HG02852 (cell line): Measurements from ENCODE around the gene MRGPRG.
"Not testable (repeated sequence)": the region's sequence is repeated elsewhere in the genome, so short reads cannot be mapped to it uniquely, and the experiment has no call there.

Experiments
- ATAC-seq: cut with Tn5 transposase; IDR thresholded peaks from one replicate; pipeline ENCODE4 v1.9.1; 2021; ENCODE audit warnings: mild to moderate bottlenecking, moderate library complexity; ENCODE audit not compliant: unreplicated experiment

Gene MRGPRG, protein sequence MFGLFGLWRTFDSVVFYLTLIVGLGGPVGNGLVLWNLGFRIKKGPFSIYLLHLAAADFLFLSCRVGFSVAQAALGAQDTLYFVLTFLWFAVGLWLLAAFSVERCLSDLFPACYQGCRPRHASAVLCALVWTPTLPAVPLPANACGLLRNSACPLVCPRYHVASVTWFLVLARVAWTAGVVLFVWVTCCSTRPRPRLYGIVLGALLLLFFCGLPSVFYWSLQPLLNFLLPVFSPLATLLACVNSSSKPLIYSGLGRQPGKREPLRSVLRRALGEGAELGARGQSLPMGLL

GRCh38 chr11:3218483-3219280, at the start of gene MRGPRG:
MRGPRG (minus strand) TSS chr11:3218813; CDS start chr11:3218813, 0 bp downstream.
- ATAC-seq, result no peak

GRCh38 chr11:3262548-3262947, 43.9 kb upstream of the MRGPRG start:
- ATAC-seq, result not testable (repeated sequence)

- not testable (repeated sequence) for ATAC-seq
Observed at GRCh38 chr11:3261831-3262230, 43.2 kb upstream of the MRGPRG start.

- ATAC-seq, result not testable (repeated sequence)
Observed at GRCh38 chr11:3257509-3257908, 38.9 kb upstream of the MRGPRG start.

DNA sequence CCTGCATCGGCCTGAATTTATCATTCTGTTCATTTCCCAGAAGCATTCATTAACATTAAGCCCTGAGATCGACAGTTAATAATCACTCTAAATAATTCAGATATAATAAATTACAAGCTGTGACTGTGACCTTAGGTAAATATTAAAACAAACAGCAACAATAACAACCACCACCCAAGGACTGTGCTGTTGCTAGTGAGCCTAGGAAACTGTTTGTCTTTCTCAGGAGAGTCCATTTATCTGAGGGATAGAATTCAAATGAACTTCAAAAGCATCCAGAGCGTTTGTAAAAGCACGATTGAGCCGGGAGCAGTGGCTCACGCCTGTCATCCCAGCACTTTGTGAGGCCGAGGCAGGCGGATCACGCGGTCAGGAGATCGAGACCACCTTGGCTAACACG, 36.6 kb upstream of the MRGPRG start:
- ATAC-seq, result not testable (repeated sequence)

- ATAC-seq, result not testable (repeated sequence)
Observed at GRCh38 chr11:3254773-3255172, 36.2 kb upstream of the MRGPRG start.

DNA sequence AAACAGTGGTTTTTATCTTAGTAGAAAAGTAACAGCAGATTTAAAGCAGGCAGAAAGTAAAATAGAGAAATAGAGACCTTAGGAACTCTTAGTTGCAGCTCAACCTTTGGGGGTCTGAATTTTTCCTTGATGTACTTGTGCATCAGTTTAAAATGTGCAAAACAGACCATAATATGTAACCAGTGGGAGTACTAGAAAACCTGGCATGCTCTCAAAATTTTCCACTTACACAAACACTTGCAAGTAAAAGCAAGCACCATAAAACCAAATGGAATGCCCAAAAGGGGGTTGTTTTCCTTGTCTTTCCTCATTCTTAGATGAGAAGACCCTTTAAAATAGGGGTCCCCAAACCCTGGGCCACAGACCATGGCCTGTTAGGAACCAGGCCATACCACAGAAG, 26.5 kb upstream of the MRGPRG start:
- ATAC-seq, result no peak

- ATAC-seq, result no peak
Observed at GRCh38 chr11:3243880-3244279, 25.3 kb upstream of the MRGPRG start.

DNA sequence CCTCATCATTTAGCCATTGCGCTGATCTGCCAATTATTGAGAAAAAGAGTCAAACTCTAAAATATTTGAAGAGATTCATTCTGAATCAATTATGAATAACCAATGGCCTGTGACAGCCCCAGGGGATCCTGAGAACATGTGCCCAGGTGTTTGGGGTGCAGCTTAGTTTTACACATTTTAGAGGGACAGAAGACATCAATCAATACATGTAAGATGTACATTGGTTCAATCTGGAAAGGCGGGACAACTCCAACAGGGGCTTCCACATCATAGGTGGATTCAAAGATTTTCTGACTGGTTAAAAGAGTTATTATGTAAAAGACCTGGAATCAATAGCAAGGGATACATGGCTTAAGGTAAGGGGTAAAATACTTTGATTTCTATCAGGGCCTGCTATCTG, 18.5 kb upstream of the MRGPRG start:
- no peak for ATAC-seq

GRCh38 chr11:3234846-3235245, 16.2 kb upstream of the MRGPRG start:
- ATAC-seq, result no peak

- no peak for ATAC-seq
Observed at GRCh38 chr11:3232956-3233355, 14.3 kb upstream of the MRGPRG start.

DNA sequence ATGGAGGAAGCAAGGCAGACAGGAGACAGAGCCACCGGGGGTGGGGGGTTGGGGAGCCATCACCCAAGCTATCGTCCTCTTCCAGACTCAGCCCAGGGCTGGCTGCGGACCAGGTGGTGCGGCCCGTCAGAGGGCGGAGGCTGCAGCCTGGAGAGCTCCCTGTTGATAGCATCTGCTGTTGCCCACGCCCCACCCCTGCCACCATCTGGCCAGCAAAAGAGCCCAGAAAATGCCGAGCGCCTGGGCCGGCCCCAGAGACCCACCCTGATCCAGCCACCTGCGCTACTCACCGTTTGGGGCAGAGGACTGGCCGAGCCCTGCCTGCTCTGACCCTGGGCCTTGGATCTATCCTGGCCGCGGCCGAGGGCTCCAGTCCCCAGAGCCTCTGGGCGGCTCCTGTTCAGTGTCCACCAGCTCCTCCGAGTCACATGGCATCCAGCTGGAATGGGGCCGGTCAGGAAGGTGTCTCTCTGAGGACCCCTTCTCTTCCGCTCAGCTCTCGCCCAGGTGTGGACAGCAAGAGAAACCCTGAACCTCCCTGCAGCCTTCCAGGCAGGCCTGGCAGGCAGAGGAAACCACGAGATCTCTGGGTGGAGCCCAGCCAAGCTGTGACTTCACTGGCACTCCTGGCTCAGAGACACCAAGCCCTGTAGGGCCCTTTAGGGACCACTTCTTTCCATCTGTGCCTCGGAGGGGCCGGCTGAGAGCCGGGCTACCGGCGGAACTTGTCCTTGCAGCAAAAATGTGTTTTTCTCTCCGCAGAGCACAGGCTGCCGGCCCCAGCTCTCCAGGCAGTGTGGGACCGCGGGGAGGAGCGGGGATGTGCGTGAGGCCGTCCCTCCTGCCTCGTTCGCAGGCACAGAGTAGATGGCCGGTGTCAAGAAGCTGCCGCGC, 13.5 kb upstream of the MRGPRG start, which contains the start of gene MRGPRE:
Gene MRGPRE (minus strand): TSS at position 567 of the 894 bp plus-strand sequence. CDS start 3,618 bp downstream, outside the sequence.
- no peak for ATAC-seq

DNA sequence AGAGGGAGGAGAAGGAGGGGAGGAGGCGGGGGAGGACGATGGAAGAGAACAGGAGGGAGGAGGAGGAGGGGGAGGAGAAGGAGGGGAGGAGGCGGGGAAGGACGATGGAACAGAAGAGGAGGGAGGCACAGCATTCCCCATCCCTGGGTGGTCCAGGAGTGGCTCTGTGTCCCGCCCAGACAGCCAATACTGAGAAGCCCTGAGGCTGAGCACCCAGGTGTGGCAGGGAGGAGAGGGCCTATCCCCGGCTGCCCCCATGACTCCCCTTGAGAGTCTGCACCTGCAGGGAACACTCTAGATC, 12.9 kb upstream of the MRGPRG start:
- no peak for ATAC-seq

- ATAC-seq, result no peak
Observed at GRCh38 chr11:3230636-3231549, 12.3 kb upstream of the MRGPRG start.

GRCh38 chr11:3229673-3230630, 11.3 kb upstream of the MRGPRG start:
- no peak for ATAC-seq

DNA sequence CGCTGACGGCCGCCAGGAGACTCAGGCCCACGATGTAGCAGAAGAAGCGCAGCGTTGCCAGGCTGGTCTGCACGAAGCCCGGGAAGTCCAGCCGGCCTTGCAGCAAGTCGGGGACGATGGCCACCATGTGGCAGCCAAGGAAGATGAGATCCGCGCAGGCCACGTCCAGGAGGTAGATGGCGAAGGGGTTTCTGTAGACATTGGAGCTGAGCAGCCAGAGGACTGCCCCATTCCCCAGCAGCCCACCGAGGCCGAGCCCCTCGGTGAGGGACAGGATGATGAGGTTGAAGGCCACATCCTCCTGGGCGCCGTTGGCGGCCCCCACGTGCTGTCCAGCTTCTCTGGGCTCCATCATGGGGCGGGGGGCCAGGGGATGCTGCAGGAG, 9.8 kb upstream of the MRGPRG start:
- no peak for ATAC-seq

DNA sequence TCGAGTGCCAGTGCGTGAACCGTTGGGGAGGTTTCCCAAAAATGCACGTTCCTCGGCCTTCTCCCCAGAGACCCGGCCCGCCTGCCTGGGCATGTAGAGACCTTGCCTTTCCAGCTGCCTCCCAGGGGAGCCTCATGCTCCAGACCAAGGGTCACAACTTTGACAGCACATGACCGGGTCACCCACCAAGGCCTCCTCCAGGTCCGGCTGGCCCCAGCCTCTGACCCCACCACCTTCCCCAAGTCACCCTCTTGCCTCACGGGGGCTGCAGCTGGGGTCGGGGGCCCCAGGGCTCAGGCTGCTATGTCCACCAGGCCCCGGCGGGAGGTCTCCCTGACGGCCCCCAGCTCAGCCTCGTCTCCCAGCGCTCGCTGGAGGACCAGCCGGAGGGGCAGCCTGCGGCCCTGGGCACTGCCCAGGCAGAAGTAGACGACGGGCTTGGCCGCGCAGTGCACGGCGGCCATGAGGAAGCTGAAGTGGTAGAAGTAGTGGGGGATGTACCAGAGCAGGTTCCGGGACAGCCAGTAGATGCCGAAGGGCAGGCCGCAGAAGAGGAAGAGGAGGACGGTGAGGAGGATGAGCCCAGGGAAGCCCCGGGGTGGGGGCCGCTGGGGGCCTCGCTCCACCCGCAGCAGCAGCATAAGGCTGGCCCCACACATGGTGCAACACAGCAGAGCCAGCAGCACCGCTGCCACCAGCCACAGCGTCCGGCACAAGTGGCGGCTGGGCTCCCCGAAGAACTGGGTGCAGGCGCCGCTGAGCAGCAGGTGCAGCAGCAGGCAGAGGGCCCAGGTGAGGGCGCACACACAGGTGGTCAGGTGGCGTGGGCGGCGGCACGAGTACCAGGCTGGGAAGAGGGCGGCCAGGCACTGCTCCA, 9.2 kb upstream of the MRGPRG start:
- ATAC-seq, result no peak
